HL-60 (cell line): ENCODE data around the gene SRGAP3.

Experiments used
- DNase-seq, 2 experiments: peaks; one replicate each; pipeline ENCODE4 v3.0.0-alpha.2; 2010 to 2020; ENCODE audit warnings: low read depth in 1 of 2, low spot score in 1 of 2
- H3K27ac ChIP-seq: fragments of 250-450 bp; sonication (Bioruptor Pico); replicated peaks from 2 replicates; pipeline ENCODE4 v1.5.1; 2020; ENCODE audit warnings: mild to moderate bottlenecking, moderate library complexity
- H3K27me3 ChIP-seq: fragments of 250-450 bp; sonication (Bioruptor Pico); 2 replicates; pipeline ENCODE4 v1.5.1; 2021; ENCODE audit warnings: mild to moderate bottlenecking, moderate library complexity; ENCODE audit not compliant: insufficient read depth, poor library complexity, severe bottlenecking
- H3K4me3 ChIP-seq: replicated peaks from 2 replicates; pipeline ENCODE4 v1.5.1; 2011; ENCODE audit warnings: mild to moderate bottlenecking, control low read depth, low read length; ENCODE audit not compliant: insufficient read depth
- CTCF ChIP-seq: IDR thresholded peaks from one replicate; pipeline ENCODE4 v1.5.1; 2011; ENCODE audit warnings: low read length, control low read depth, inconsistent platforms; ENCODE audit not compliant: insufficient read depth
- GABPA ChIP-seq: IDR thresholded peaks from 2 replicates; pipeline ENCODE4 v1.6.1; 2012; ENCODE audit warnings: low read depth
- POLR2AphosphoS5 ChIP-seq: IDR thresholded peaks from 2 replicates; pipeline ENCODE4 v1.6.1; 2012; ENCODE audit warnings: low read depth
- SPI1 ChIP-seq: IDR thresholded peaks from 2 replicates; pipeline ENCODE4 v1.6.1; 2012; ENCODE audit warnings: low read depth, mild to moderate bottlenecking, borderline replicate concordance
- TF ChIP-seq, protein P1 (sequence below): IDR thresholded peaks from 2 replicates; pipeline ENCODE4 v1.6.1; 2012; ENCODE audit warnings: low read depth; ENCODE audit not compliant: insufficient replicate concordance

SRGAP3 gene

DNA sequence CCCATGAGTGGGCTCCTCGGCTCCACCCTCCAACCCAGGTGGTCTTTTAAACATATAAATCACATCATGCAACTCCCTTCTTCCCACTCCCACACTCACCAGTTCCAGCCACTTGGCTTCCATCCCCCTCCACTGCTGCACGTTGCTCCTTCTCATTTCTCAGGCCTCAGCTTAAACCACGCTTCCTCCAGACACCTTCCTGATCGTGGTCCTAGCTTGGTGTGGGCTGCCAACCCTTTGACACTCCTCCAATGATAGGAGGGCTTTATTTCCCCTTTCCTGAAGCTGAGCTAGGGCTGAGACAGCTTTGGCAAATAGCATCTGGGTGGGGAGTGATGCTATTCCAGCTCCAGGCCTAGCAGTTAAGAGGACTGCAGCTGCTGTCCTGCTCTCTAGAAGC lies 130.1 kb downstream of the SRGAP3 start:
- Histone ChIP-seq H3K27me3 (no peaks in the 10 kb centered on the region), H3K4me3 (no peak overlapping the region), H3K27ac (no peak overlapping the region)
- TF ChIP-seq, protein P1, sequence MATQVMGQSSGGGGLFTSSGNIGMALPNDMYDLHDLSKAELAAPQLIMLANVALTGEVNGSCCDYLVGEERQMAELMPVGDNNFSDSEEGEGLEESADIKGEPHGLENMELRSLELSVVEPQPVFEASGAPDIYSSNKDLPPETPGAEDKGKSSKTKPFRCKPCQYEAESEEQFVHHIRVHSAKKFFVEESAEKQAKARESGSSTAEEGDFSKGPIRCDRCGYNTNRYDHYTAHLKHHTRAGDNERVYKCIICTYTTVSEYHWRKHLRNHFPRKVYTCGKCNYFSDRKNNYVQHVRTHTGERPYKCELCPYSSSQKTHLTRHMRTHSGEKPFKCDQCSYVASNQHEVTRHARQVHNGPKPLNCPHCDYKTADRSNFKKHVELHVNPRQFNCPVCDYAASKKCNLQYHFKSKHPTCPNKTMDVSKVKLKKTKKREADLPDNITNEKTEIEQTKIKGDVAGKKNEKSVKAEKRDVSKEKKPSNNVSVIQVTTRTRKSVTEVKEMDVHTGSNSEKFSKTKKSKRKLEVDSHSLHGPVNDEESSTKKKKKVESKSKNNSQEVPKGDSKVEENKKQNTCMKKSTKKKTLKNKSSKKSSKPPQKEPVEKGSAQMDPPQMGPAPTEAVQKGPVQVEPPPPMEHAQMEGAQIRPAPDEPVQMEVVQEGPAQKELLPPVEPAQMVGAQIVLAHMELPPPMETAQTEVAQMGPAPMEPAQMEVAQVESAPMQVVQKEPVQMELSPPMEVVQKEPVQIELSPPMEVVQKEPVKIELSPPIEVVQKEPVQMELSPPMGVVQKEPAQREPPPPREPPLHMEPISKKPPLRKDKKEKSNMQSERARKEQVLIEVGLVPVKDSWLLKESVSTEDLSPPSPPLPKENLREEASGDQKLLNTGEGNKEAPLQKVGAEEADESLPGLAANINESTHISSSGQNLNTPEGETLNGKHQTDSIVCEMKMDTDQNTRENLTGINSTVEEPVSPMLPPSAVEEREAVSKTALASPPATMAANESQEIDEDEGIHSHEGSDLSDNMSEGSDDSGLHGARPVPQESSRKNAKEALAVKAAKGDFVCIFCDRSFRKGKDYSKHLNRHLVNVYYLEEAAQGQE = no peak
- no peak for TF ChIP-seq POLR2AphosphoS5
- no peak for TF ChIP-seq SPI1
- no peak for TF ChIP-seq GABPA
- TF ChIP-seq CTCF = no peak
- peak in 1 of 2 experiments; percentile 21 for DNase-seq

DNA sequence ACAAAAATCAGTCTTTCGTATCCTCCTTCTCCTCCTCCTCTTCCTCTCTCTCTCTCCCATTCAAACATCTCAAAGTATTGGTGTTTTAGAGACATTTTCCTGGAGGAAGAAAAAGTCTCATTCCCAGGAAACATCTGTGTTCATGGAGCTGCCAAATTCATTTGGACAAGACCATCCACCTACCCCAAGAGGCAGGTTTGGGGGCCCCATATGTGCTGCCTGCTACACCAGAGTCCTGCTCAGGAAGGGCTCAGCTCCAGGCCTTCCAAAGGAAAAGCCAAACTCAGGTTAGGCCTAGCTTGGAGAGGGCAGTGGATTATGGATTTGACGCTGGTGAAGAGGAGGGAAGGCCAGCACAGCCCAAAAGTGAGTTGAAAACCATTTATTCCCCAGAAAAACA lies 131.2 kb downstream of the SRGAP3 start:
- Histone ChIP-seq H3K27me3 (no peaks in the 10 kb centered on the region), H3K4me3 (no peak overlapping the region), H3K27ac (no peak overlapping the region)
- DNase-seq = no peak
- TF ChIP-seq, protein P1 = no peak
- TF ChIP-seq POLR2AphosphoS5 = no peak
- TF ChIP-seq GABPA = no peak

DNA sequence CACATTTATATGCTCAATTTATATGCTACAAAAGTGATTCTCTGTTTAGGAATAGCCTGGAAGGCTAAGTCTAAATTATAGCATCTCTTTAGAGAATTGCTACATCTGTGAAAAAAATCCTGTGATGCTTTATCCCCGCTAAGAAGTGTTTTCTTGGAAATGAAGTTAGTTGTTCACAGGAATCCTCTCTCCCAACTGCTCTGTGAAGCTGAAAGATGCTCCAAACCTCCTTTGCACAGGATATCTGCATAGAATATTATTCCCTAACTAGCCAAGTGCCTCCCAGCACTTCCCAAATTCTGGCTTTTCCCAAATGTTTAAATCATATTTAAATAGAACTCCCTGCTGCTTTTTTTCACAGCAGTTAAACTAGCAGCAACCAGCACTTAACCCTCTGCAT lies 132.2 kb downstream of the SRGAP3 start:
- TF ChIP-seq POLR2AphosphoS5 (no peak), GABPA (no peak), SPI1 (no peak), CTCF (no peak)
- TF ChIP-seq, protein P1 = no peak
- no peak for DNase-seq

DNA sequence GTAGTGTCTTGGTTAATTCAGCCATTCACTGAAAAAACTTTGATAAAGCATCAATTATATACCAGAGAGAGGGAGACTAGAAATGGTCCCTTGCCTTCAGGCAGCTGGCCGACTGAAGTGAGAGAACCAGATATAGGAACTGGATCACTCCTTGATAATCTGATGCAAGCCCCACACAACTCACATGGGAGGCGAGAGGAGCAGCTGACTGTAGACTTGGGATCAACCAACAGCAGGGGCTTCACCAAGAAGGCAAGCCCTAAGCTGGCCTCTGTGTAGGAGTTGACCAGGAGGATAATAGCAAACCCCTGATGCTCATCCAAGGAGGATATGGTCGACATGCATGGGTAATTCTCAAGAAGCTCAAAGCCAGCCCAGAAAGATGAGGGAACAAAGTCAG lies 133.1 kb downstream of the SRGAP3 start:
- Histone ChIP-seq H3K27ac (no peak overlapping the region), H3K27me3 (no peaks in the 10 kb centered on the region), H3K4me3 (no peak overlapping the region)
- DNase-seq = no peak
- TF ChIP-seq GABPA = no peak
- no peak for TF ChIP-seq POLR2AphosphoS5
- TF ChIP-seq CTCF = no peak
- TF ChIP-seq SPI1 = no peak
- TF ChIP-seq, protein P1 = no peak

More for the DNA sequence above, 132.2 kb downstream of the SRGAP3 start:
- Histone ChIP-seq H3K27ac (no peak overlapping the region), H3K4me3 (no peak overlapping the region), H3K27me3 (no peaks in the 10 kb centered on the region)
